Upper lobe of right lung (tissue), 1 donor: ENCODE data around the gene ZNF341. TPM values are rescaled to one million over a fixed set of nuclear protein-coding genes. Genes with fewer than 3 reads are reported as not detected.

ENCODE experiments used
- ATAC-seq: fragments of 200-7000 bp; cut with Tn5 transposase; one replicate; pipeline ENCODE4 v1.9.1; 2020; ENCODE audit warnings: mild to moderate bottlenecking, moderate library complexity
- DNase-seq: peaks from one replicate; pipeline ENCODE4 v3.0.0-alpha.2; 2020
- H3K27ac ChIP-seq: fragments of 200-600 bp; one replicate; pipeline ENCODE4 v1.8.0; 2022
- H3K27me3 ChIP-seq: fragments of 200-600 bp; one replicate; pipeline ENCODE4 v1.8.0; 2022; ENCODE audit warnings: mild to moderate bottlenecking
- H3K36me3 ChIP-seq: fragments of 200-600 bp; one replicate; pipeline ENCODE4 v1.8.0; 2022
- H3K4me1 ChIP-seq: fragments of 200-600 bp; one replicate; pipeline ENCODE4 v1.8.0; 2022
- H3K4me3 ChIP-seq: fragments of 200-600 bp; one replicate; pipeline ENCODE4 v1.8.0; 2022; ENCODE audit warnings: mild to moderate bottlenecking
- H3K9me3 ChIP-seq: fragments of 200-600 bp; one replicate; pipeline ENCODE4 v1.8.0; 2022
- CTCF ChIP-seq: fragments of 200-600 bp; IDR thresholded peaks from one replicate; pipeline ENCODE4 v1.8.0; 2022; ENCODE audit warnings: antibody characterized with exemption
- intact Hi-C: fragments of 100-400 bp; cut with DNase I; formaldehyde crosslinking; loops from one replicate; pipeline ENCODE4 v1.11.0; 2022
- total RNA-seq: library from RNA; stranded (reverse); fragmentation: NEBNext Ultra II Directional; extraction: Animal tissue kit (Norgen Biotek cat#: 25700); gene quantifications from one replicate; pipeline ENCODE4 v1.2.1, GENCODE V29; 2021
- donor health status: DM: no; HTN: yes; CAD: no; lungs with severe emphysema.

The ZNF341 gene
- total RNA-seq, 1 donor from 2014 or later: 4.8 TPM

DNA sequence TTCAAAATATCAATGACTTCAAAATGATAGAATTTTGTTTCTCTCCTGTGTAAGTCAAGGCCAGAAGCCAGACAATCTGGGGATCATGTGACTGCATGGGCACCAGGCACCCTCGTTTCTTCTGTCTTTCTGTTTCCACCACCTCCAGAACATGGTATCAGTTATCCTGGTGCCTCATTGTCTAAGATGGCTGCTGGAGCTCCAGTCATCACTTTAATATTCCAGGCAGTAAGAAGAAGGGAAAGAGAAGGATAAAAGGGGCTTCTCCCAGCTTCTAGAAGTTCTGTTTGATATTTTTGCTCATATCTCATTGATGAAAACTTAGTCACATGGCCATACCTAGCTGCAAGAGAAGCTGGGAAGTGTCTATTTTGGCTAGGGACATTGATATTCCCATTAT is 25.7 kb downstream of the ZNF341 start:
- H3K27me3 ChIP-seq: no peaks in the 10 kb centered on the region
- ATAC-seq: no peak
- no peaks in the 10 kb centered on the region for H3K9me3 ChIP-seq
- no peak overlapping the region for H3K4me3 ChIP-seq
- intact Hi-C loops: no loop called here
- peaks cover 29% of the 10 kb centered on the region for H3K36me3 ChIP-seq
- DNase-seq: no peak
- TF ChIP-seq CTCF: no peak
- no peaks in the 10 kb centered on the region for H3K4me1 ChIP-seq
- no peak overlapping the region for H3K27ac ChIP-seq

DNA sequence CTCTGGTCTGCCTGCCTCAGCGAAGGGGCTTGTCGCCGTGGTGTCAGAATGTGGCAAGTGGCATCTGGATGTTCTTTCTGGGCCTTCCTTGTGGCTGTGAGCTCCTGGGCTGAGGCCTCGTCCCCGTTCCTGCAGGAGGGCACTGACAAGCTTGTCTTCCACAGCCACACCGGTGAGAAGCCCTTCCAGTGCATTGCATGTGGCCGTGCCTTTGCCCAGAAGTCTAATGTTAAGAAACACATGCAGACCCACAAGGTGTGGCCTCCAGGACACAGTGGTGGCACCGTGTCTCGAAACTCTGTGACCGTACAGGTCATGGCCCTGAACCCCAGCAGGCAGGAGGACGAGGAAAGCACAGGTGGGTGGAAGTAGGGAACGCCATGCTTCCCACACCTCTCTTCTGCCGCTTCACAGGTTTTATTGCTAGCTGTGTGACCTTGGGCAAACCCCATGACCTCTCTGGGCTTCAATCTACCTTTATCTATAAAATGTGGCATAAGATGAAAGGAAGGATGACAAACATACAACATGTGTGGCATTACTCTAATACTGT is 30.0 kb downstream of the ZNF341 start:
- no peaks in the 10 kb centered on the region for H3K27me3 ChIP-seq
- intact Hi-C loops: no loop called here
- no peak overlapping the region for H3K27ac ChIP-seq
- peaks cover 11% of the 10 kb centered on the region for H3K36me3 ChIP-seq
- TF ChIP-seq CTCF: no peak
- no peaks in the 10 kb centered on the region for H3K9me3 ChIP-seq
- no peaks in the 10 kb centered on the region for H3K4me1 ChIP-seq
- ATAC-seq (no peak), DNase-seq (no peak)
- H3K4me3 ChIP-seq: no peak overlapping the region

GRCh38 chr20:33765099-33765498 is 33.3 kb downstream of the ZNF341 start:
- H3K27ac ChIP-seq: no peak overlapping the region
- intact Hi-C loops: no loop called here
- H3K4me1 ChIP-seq: no peaks in the 10 kb centered on the region

DNA sequence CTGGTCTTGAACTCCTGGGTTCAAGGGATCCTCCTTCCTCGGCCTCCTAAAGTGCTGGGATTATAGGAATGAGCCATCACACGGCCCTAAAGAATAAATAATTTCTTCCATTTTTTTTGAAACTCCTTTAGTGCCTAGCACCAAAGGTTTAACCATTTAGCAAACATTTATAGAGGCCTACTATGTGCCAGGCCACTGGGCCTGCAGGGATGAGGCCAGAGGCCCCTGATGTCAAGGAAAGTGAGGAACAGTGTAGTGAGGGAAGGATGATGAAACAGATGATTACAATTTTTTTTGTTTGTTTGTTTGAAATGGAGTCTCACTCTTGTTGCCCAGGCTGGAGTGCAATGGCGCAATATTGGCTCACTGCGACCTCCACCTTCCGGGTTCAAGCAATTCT is 33.8 kb downstream of the ZNF341 start:
- Histone ChIP-seq H3K4me3 (no peak overlapping the region), H3K27ac (no peak overlapping the region), H3K9me3 (no peaks in the 10 kb centered on the region), H3K4me1 (no peaks in the 10 kb centered on the region), H3K27me3 (no peaks in the 10 kb centered on the region), H3K36me3 (peaks cover 21% of the 10 kb centered on the region)
- DNase-seq (no peak), ATAC-seq (no peak)
- intact Hi-C loops: no loop called here
- TF ChIP-seq CTCF: no peak

More at GRCh38 chr20:33765099-33765498, 33.3 kb downstream of the ZNF341 start:
- ATAC-seq (no peak), DNase-seq (no peak)
- Histone ChIP-seq H3K36me3 (peaks cover 21% of the 10 kb centered on the region), H3K27me3 (no peaks in the 10 kb centered on the region), H3K4me3 (no peak overlapping the region), H3K9me3 (no peaks in the 10 kb centered on the region)
- no peak for TF ChIP-seq CTCF

GRCh38 chr20:33766686-33767085 is 34.9 kb downstream of the ZNF341 start:
- no peaks in the 10 kb centered on the region for H3K9me3 ChIP-seq
- TF ChIP-seq CTCF: no peak
- H3K27ac ChIP-seq: no peak overlapping the region
- H3K27me3 ChIP-seq: no peaks in the 10 kb centered on the region
- H3K4me3 ChIP-seq: no peak overlapping the region
- ATAC-seq (no peak), DNase-seq (no peak)
- no peaks in the 10 kb centered on the region for H3K4me1 ChIP-seq
- intact Hi-C loops: no loop called here
- peaks cover 21% of the 10 kb centered on the region for H3K36me3 ChIP-seq

- H3K27ac ChIP-seq: no peak overlapping the region
- intact Hi-C loops: no loop called here
- H3K27me3 ChIP-seq: no peaks in the 10 kb centered on the region
- no peak overlapping the region for H3K4me3 ChIP-seq
- DNase-seq: no peak
- H3K9me3 ChIP-seq: no peaks in the 10 kb centered on the region
- H3K4me1 ChIP-seq: no peaks in the 10 kb centered on the region
- TF ChIP-seq CTCF: no peak
- peaks cover 23% of the 10 kb centered on the region for H3K36me3 ChIP-seq
- ATAC-seq: no peak
Observed at GRCh38 chr20:33767777-33768138, 36.0 kb downstream of the ZNF341 start.
